Vagina (tissue), 2 donors: ENCODE results near the gene RHBDL3.
"Not testable (repeated sequence)": the region's sequence is repeated elsewhere in the genome, so short reads cannot be mapped to it uniquely, and the experiment has no call there.

Experiments used
- CTCF ChIP-seq, 3 experiments: fragments of 450-650 bp in 2 of 3; fragments of 200-600 bp in 1 of 3; sonication (generic) in 1 of 3; IDR thresholded peaks; one replicate each; pipeline ENCODE4 v1.5.1; 2017 to 2019; ENCODE audit warnings: antibody characterized with exemption in 3 of 3, mild to moderate bottlenecking in 2 of 3, moderate library complexity in 2 of 3
- POLR2A ChIP-seq, 2 donors: fragments of 450-650 bp; IDR thresholded peaks; one replicate each; pipeline ENCODE4 v1.6.1; 2017; ENCODE audit warnings: antibody characterized with exemption in 2 of 2, mild to moderate bottlenecking in 2 of 2, moderate library complexity in 2 of 2

DNA sequence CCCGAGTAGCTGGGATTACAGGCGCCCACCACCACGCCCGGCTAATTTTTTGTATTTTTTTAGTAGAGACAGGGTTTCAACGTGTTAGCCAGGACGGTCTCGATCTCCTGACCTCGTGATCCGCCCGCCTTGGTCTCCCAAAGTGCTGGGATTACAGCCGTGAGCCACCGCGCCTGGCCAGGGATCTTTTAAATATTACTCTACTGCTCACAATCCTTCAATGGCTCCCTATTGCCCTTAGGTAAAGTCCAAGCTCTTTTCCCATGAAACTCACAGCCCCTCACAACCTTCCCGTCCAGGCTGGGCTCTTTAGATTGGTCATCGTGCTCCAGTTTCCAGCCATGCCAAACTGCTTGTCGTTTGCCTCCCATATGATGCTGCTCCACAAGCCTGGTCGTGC lies 2.1 kb upstream of the RHBDL3 start:
- TF ChIP-seq CTCF, POLR2A (IDR thresholded peaks at IDR 0.05): not testable (repeated sequence)
